ENCODE data around the gene PPDPF.
A peak's percentile ranks its signal among the peaks of the same experiment; 100 is the strongest.

The PPDPF gene

DNA sequence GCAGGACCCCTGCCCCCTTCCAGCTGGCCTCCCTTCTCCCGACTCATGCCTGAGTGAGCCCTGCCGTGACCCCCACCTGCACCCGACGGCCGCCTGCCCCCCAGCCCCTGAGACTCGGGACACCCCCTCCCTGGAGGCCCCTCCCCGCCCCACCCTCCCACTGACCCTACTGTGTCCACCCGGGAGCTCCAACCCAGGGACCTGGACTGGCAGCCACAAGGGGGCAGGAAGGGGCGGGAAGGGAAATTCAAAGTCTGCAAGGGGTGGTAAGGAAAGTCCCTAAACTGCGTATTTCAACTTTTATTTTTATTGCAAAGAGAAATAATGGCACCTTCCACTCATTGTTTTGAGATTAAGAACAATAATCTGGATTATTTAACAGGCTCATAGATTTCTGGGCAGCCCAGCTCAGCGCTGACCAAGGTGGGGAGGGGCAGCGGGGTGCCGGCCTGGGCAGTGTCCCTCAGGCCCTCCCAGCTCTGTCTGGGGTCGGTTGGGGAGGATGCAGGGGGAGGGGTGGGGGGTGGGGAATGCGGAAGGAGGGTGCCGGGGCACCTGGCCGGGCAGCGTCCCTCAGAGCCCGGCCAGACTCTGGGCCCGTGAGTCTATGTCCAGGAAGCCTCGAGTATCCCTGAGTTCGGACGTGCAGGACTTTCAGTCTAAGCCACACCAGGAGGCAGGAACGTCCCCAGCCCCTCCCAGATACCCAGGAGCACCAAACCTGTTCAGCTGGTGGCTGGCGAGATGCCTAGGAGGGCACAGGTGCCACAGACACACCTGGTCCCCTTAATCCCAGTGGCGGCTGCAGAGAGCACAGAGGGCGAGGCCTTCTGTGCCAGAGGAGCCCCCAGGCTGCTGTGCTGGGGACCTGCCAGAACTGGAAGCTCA, 17.9 kb downstream of the PPDPF start:
- DNase-seq: peak; percentile 48

DNA sequence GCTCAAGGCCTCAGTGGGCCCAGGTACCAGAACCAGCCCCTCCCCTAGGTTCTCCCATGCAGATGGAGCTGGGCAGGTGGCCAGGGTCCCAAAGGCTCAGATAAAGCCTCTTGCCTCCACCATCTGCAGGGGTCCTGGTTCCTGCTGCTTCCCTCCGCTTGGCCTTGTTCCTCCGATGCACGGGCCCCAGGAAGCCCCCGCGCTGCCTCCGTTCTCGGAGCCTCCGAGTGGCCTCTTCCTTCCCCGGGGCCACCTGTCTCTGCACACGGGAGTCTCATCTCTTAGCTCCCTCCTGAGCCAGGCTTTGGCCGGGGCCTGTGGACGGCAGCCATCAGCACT, 18.5 kb downstream of the PPDPF start:
- DNase-seq (no peak), ATAC-seq (no peak)

More for the DNA sequence above, 17.9 kb downstream of the PPDPF start:
- ATAC-seq: no peak

DNA sequence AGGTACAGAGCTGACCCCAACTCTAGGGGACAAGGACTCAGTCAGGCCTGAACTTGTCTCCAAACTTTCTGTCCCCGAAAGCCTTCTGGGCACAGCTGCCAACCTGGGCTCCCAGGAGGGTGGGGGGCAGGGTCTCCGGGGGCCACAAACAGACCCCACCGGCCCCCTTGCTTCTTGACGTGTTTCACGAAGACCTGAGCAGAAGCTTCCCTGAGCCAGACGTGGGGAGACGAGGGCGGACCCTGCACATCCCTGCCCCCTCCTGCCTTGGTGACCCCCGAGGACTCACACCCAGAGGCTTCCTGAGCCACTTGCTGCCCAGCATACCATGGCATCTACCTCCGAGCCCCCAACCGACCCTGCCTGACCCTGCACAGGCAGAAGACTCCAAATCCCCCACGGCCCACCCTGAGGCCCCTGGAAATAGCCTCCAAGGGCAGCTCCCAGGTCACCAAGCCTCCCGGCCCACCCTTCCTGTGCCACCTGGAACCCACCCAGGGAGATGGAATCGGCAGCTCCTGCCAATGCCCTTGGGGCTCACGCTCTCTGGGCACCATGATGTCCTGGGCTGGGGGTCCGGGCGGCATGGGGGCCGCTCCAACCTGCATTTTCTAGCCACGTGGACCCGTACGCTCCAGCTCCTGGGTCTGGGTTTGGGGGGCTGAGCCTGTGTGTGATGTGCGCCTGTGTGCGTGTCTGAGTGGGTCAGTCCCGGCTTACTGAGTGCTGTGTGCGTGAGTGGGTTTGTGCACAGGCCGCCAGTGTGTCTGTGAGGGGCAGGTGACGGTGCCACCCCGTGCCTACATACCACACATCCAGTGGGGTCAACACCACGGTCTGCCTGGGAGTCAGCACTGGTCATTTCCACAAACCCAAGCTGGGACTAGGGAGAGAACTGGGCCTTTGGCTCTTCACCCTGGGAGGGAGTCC, 19.1 kb downstream of the PPDPF start:
- ATAC-seq (no peak), DNase-seq (no peak)

DNA sequence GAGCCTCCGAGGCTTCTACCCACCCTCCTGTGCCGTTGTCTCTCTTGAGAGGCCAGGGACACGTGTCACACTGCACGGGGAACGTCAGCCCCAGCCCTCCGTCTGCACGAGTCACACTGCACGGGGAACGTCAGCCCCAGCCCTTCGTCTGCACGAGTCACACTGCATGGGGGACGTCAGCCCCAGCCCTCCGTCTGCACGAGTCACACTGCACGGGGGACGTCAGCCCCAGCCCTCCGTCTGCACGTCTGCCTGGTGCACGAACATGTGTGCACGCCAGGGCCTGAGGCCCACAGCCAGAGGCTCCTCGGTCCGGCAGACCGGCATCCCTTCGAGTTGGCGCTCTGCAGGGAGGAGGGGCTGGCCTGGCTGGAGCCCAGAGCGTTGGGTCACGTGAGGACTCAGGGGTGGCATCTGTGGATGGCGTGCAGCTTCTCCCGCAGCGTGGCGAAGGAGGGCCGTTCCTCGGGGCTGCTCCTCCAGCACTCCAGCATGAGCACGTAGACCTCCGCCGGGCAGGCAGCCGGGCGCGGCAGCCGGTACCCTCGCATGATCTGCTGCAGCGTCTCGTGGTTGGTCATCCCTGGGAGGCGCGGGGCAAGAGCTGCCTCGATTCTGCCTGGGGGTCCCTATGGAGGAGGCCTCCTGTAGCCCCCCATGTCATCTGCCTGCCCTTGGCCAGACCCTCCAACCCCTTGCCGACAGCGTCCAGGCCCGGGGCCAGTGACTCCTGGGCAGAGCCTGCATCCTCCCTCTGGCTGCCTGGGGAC, 20.0 kb downstream of the PPDPF start:
- DNase-seq (peak; percentile 27), ATAC-seq (no peak)

DNA sequence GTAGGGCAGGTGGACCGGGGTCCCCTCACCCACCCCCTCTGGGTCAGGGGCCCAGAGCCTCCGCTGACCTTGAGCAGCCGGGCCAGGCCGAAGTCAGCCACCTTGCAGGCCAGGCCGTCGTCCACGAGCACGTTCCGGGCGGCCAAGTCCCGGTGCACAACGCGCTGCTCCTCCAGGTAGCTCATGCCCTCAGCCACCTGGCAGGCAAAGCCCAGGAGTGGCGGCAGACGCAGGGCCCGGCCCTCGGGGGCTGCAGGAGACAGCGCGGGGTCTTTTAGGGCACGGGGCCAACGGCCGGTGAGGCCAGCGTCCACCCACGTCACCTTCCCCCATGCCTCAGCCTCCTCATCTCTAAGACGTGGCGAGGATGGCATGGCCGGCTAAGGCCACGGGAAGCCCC, 20.8 kb downstream of the PPDPF start:
- no peak for DNase-seq
- ATAC-seq: no peak

DNA sequence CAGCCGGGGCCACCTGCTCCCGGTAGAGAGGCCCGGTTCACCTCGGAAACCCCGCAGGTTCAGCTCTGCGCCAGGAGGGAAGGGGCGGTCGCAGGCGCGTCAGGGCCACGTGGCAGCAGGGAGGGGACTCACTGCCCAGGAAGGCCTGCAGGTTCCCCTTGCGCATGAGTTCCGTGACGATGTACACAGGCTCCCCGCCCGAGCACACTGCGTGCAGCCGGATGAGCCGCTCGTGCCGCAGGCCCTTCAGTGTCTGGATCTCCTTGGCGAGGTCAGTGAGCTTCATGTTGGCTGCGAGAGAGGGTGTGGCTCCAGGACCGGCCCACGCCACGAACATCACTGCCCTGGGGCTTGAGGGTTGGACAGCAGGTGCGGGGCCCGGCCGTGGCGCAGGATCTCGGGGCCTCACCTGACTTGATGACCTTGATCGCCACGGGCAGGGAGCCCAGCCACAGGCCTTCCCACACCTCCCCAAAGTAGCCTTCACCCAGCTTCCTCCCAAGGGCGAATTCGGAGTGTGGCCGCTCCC, 21.5 kb downstream of the PPDPF start:
- DNase-seq (no peak), ATAC-seq (no peak)

DNA sequence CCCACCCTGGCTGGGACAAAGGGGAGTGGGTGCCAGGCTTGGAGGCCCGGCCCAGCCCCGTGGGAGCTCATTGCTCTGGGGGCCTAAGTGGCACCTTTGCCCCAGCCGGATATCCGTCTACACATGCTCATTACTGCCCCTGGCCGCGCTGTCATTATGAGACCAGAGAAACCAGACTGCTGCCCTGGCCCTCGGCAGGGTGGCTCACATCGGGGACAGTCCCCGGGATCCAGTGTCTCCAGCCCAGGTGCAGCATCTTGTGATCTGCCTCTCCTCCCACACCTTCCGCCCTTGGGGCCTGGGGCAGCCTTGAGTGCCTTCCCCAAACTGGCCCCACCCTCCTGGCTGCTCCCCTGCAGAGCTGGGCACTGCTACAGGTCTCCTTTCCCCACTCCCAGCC, 22.1 kb downstream of the PPDPF start:
- ATAC-seq (no peak), DNase-seq (no peak)

DNA sequence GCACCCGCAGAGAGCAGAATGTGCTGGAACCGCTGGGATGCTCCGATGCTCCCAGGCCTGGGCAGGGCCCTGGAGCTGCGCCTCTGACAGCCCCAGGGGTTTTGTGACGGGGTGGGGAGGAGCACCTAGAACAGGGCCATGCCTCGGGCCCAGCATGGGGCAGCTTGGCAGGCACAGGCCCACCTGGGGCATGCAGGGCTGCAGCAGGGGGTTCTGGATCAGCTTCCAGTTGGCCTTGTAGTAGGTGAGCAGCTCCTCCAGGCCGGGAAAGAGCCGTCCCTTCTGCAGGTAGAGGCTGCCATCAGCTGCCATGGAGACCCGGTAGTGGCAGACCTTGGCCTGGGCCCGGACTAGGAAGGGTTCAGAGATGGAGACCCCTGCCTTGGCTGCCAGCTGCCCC, 22.6 kb downstream of the PPDPF start:
- DNase-seq (no peak), ATAC-seq (no peak)

DNA sequence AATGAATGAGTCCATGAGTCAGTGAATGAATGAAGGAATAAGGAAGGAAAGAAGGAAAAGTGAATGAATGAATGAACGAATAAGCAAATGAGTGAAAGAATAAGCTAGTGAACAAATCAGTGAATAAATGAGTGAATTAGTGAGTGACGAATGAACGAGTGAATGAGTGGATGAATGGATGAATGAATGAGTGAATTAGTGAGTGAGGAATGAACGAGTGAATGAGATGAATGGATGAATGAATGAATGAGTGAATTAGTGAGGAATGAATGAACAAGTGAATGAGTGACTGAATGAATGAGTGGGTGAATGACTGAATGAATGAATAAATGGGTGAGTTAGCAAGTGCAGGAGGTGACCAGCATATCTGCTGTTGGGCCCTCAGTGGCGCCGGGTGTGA, 23.2 kb downstream of the PPDPF start:
- no peak for ATAC-seq
- no peak for DNase-seq

DNA sequence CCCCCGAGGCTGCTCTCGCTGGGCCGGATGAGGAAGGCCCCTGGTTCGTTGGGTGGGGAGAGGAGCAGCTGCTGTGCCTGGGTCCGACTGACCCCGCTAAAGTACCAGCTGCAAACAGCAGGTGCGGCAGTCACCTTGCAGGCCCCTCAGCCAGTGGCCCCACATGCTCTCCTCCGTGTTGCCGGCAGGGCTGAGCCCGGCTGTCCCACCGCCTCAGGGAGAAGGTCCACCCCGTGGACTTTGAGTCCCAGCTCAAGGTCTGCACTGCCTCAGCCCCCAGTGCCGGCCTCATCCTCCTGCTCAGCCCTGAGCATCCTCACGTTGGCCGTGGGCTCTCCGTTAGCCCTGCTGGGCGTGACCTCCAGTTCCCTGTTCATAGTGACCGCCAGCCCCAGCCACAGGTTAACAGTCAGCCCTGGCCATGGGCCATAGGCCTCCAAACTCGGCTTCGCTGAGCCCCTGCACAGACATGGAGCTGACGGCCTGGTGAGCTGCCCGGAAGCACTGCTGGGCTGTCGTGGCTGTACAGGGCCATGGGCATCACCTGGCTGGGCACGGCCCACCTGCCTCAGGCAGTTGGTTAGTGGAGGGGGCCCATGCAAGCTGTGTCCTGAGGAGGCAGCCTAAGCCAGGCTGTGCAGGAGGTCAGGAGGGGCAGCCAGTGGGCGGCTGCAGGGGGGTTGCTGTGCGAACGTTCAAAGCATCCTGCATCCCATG, 23.8 kb downstream of the PPDPF start:
- ATAC-seq: no peak
- no peak for DNase-seq

DNA sequence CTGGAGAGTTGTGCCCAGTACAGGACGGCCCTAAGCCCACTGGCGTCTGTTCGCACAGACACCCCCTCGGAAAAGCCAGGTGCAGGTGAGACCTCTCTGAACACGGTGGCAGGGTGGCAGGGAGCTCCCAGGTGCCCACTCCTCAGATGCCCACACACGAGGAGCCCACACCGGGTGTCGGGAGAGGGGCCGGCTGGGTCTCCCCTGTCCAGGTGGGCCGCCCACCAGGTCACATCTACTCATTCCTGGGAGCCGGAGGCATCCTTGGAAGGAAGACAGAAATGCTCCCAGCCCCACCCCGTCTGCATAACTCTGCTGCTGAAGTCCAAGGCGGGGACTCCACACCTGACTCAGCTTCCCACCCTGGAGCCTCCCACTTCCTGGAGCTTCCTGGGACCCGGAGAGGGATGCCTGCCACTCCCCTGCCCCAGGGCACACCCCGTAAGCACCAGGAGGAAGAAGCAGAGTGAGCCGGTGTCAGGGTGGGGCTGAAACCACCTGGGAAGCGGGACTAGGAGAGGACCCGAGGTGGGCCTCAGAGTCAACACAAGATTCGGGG, 24.5 kb downstream of the PPDPF start:
- DNase-seq (no peak), ATAC-seq (no peak)

DNA sequence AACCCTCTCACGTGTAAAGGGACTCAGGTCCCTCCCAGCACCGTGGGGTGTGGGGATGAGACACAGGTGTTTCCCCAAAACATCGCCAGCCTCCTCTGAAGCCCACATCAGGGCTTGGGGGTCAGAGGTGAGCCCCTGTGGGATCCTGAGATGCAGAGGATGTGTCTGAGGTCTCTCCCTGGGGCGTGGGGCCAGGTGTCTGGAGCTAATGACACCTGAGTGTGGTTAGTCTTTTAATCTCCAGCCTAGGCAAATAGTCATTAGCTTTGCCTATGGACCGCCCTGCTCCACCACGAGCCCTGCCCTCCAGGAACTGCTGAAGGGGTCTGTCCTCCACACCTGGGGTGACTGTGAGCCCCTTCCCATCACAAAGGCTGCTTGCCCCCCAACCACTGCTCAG, 25.2 kb downstream of the PPDPF start:
- ATAC-seq: no peak
- no peak for DNase-seq

DNA sequence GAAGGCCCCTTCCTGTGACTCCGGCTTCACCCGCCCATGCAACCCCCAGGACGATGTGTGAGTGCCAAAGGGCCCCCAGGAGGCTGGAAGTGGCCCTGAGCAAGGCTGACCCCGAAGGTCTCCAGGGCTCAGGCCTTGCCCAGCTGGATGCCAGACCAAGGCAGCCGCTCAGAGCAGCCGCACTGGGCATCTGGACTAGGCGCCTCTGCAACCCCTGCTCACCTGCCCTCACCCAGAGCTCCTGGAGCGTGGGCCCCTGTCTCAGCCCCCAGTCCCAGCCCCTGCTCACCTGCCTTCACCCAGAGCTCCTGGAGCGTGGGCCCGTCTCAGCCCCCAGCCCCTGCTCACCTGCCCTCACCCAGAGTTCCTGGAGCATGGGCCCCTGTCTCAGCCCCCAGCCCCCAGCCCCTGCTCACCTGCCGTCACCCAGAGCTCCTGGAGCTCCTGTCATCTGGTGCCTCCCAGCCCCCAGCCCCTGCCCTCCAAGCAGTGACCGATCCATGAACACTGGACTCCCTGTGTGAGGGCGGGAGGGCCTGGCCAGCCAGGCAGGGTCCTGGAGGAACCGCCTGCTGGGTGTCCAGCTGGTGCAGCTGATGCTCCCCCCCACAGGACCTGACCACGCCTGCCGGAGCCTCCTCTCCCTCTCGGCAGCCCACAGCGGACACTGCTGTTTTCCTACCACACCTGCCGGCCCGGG, 25.8 kb downstream of the PPDPF start:
- no peak for DNase-seq
- ATAC-seq: no peak

DNA sequence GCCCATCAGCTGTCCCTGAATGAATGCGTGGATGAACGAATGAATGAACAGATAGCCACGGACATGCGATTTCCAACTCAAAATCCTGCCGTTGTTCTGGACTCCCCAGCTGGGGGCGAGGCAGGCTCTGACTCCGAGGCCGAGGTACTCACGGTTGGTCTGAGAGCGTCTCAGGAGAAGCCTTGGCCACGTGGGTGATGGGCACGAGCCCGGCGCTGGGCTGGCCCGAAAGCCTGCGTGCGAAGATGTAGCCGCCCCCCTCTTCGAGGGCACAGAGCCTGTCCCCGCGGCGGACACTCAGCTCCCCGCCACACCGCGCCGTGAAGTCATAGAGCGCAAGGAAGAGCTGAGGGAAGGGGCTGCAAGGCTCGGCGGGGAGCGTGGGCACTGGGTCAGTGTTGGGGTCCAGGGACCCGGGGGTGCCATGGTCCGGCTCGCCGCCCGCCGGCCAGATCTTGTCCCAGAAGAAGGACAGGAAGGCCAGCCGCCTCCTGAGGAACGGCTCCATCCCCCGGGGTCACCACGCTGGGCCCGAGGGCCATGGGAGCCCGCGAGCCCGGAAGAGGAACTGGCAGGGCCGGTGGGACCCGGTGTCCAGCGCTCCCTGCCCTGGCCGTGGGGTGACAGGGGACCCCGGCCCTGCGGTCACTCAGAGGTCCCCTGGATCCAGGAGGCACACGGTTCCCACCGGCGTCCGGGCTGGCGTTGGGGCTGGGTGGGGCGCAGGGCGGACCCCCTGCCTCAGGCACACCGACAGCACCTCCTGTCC, 26.6 kb downstream of the PPDPF start:
- ATAC-seq (no peak), DNase-seq (no peak)

DNA sequence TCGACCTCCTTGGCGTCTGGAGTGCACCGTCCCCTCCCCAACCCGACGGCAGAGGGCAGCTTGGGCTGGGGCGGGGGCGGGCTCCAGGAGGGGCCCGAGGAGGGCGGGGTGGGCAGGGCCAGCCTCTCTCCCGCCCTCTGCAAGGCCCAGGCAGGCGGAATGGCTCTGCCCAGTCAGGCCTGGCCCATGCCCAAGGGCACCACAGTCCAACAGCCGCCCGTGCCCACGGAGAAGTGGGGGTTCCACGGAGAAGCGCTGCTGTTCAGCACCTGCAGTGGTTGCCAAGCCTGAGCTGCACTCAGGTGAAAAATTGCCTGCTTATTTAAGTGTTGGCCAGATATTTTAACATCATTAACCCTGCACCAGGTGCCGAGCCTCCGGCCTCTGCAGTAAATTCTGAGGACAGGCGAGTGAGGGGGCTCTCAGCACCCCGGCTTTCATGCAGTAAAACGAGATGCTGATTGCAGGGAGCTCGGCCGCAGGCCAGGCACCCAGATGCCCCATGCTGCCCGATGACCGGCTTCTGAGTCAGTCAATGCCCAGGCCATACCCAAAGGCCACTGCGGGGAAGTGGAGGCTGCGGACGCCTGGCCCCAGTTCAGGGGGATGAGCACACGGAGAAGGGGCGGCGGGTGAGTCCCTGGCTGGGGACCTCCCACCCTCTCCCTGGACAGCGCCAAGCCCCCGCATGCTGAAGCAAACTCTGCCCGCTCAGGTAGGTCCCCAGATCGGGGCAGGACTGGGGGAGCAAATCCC, 27.3 kb downstream of the PPDPF start, which contains the start of gene SRMS:
SRMS (minus strand) TSS at position 25 of the 756 bp plus-strand sequence. CDS start 286 bp downstream, outside the sequence.
- no peak for ATAC-seq
- DNase-seq: no peak

DNA sequence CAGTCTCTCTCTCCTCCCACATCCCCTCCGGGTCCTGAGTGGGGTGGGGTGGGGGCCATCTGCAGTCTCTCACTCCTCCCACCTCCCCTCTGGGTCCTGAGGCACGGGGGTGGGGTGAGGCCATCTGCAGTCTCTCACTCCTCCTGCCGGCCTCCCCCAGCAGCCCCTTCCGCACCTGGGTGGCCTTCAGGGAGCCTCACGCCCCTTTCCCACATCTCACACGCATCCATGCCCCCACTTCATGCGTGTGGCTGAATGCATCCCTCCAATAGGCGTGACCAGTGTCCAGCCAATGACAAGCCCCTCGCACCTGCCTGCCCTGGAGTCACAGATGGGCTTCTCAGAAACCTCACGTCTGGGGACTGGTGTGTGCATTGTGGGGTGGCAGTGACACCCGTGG, 28.0 kb downstream of the PPDPF start:
- DNase-seq (no peak), ATAC-seq (no peak)

DNA sequence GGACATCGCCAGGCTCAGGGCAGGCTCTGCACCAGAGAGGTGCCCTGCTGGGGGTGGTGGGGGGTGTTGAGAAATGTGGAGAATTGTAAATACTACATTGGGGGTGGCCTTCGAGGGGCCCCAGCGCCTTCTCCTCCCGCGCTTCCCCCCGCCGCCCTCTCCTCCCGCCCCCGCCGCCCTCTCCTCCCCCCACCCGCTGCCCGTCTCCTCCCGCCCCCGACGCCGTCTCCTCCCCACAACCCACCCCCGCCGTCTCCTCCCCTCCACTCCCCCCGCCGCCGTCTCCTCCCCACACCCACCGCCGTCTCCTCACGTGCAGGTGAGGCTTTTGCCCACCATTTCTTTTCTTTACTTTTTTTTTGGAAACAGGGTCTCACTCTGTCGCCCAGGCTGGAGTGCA, 28.5 kb downstream of the PPDPF start:
- ATAC-seq (no peak), DNase-seq (no peak)

DNA sequence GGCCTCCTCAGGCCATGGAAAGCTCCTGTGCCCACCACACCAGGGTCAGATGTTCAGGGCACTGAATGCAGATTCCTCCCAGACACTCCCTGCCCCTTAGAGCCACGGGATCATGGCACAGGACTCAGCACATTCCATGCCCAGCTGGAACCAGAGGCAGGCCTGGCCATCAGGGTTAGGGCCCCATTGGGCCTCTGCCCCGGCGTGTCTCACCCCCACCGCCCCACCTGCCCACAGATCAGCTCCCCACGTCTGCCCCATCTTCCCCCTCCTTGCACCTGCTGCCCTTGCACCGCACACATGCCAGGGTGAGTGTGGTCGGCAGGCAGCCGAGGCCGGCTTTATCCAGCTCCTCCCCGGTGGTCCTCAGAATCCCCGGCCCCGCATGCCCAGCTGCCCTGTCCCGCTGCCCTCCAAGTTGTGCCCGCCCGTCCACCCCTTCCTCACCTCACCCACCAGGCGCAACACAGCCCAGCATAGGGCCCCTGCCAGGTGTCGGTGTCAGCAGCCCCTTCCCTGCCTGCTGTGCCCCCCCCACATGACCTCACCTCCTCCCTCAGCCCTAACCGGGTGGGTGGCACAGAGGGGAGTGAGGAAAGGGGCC, 29.2 kb downstream of the PPDPF start:
- no peak for ATAC-seq
- no peak for DNase-seq

DNA sequence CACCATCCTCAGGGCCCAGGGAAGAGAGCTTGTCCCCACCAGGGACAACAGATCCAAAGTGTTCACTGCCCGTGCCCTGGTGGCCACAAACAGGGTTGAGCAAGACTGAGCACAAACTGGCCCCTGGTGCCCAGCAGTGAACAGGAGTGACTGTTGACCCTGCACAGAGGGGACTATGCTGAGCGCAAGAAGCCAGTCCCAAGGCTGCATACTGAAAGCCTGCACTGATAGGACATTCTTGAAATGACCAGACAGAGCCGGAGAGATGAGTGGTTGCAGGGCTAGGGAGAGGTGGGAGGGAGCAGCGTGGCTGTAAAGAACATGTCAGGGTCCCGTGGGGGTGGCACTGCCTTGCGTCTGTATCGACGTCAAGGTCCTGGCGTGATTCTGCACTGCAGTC, 30.5 kb downstream of the PPDPF start:
- ATAC-seq: no peak
- DNase-seq: no peak
